Cardiac muscle cell (in vitro differentiated cells and primary cell): ENCODE data around the gene ADAMTS16. TPM values are rescaled to one million over a fixed set of nuclear protein-coding genes. Genes with fewer than 3 reads are reported as not detected.

ENCODE experiments used
- DNase-seq, 2 donors: peaks; one replicate each; pipeline versions ENCODE4 v3.0.0 to v3.0.0-alpha.2; 2010 to 2017; ENCODE audit warnings: low read depth in 1 of 2, low spot score in 1 of 2
- H3K27ac ChIP-seq: fragments of 200-600 bp; sonication (generic); 2 replicates; pipeline ENCODE4 v1.5.1; 2016
- H3K27me3 ChIP-seq: fragments of 200-600 bp; sonication (generic); 2 replicates; pipeline ENCODE4 v1.6.0; 2016; ENCODE audit warnings: control low read depth
- H3K36me3 ChIP-seq: fragments of 200-600 bp; sonication (generic); 2 replicates; pipeline ENCODE4 v1.5.1; 2016; ENCODE audit warnings: control low read depth
- H3K4me1 ChIP-seq: fragments of 200-600 bp; sonication (generic); 2 replicates; pipeline ENCODE4 v1.8.1; 2017; ENCODE audit warnings: low read depth, mild to moderate bottlenecking, mixed run types
- H3K4me3 ChIP-seq: fragments of 200-600 bp; sonication (generic); 2 replicates; pipeline ENCODE4 v1.5.1; 2016; ENCODE audit warnings: mild to moderate bottlenecking
- H3K9me3 ChIP-seq: fragments of 200-600 bp; sonication (generic); 2 replicates; pipeline ENCODE4 v1.5.1; 2017; ENCODE audit warnings: low read depth, mild to moderate bottlenecking, control low read depth
- polyA plus RNA-seq: library from polyadenylated mRNA; unstranded; fragments of >200 nt; fragmentation: Nextera tagmentation; extraction: Ambion mirVana; gene quantifications from 2 replicates; pipeline ENCODE4 v1.2.1, GENCODE V29; 2016
- total RNA-seq: library from RNA; depleted of rRNA; stranded (reverse); fragments of >200 nt; gene quantifications from 2 replicates; pipeline ENCODE4 v1.2.3, GENCODE V29; 2016
- TF ChIP-seq, protein P1 (sequence below): IDR thresholded peaks from 2 replicates; pipeline ENCODE4 v1.5.1; 2012; ENCODE audit warnings: low read depth, mild to moderate bottlenecking, low read length

ADAMTS16 gene
- total and polyA plus RNA-seq, 2 experiments from 2014 or later = not detected

- DNase-seq = no peak
- H3K4me3 ChIP-seq = no peak overlapping the region
- no peaks in the 10 kb centered on the region for H3K4me1 ChIP-seq
- H3K27me3 ChIP-seq = no peaks in the 10 kb centered on the region
- no peaks in the 10 kb centered on the region for H3K9me3 ChIP-seq
- TF ChIP-seq, protein P1, sequence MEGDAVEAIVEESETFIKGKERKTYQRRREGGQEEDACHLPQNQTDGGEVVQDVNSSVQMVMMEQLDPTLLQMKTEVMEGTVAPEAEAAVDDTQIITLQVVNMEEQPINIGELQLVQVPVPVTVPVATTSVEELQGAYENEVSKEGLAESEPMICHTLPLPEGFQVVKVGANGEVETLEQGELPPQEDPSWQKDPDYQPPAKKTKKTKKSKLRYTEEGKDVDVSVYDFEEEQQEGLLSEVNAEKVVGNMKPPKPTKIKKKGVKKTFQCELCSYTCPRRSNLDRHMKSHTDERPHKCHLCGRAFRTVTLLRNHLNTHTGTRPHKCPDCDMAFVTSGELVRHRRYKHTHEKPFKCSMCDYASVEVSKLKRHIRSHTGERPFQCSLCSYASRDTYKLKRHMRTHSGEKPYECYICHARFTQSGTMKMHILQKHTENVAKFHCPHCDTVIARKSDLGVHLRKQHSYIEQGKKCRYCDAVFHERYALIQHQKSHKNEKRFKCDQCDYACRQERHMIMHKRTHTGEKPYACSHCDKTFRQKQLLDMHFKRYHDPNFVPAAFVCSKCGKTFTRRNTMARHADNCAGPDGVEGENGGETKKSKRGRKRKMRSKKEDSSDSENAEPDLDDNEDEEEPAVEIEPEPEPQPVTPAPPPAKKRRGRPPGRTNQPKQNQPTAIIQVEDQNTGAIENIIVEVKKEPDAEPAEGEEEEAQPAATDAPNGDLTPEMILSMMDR = no peak
- H3K36me3 ChIP-seq = no peaks in the 10 kb centered on the region
- H3K27ac ChIP-seq = no peak overlapping the region
These were observed 191.7 kb downstream of the ADAMTS16 start for GRCh38 chr5:5331848-5332247.

- Histone ChIP-seq H3K27ac (no peak overlapping the region), H3K4me3 (no peak overlapping the region), H3K4me1 (no peaks in the 10 kb centered on the region), H3K36me3 (no peaks in the 10 kb centered on the region), H3K27me3 (no peaks in the 10 kb centered on the region), H3K9me3 (no peaks in the 10 kb centered on the region)
- DNase-seq = no peak
- TF ChIP-seq, protein P1 = no peak
These were observed 192.2 kb downstream of the ADAMTS16 start for GRCh38 chr5:5332287-5332686.

- no peaks in the 10 kb centered on the region for H3K4me1 ChIP-seq
- no peaks in the 10 kb centered on the region for H3K9me3 ChIP-seq
- TF ChIP-seq, protein P1 = no peak
- DNase-seq = no peak
- no peak overlapping the region for H3K4me3 ChIP-seq
- H3K27ac ChIP-seq = no peak overlapping the region
- no peaks in the 10 kb centered on the region for H3K36me3 ChIP-seq
- no peaks in the 10 kb centered on the region for H3K27me3 ChIP-seq
These were observed 195.0 kb downstream of the ADAMTS16 start for GRCh38 chr5:5335107-5335506.

GRCh38 chr5:5335700-5336264, 195.7 kb downstream of the ADAMTS16 start:
- TF ChIP-seq, protein P1 = no peak
- H3K9me3 ChIP-seq = no peaks in the 10 kb centered on the region
- H3K36me3 ChIP-seq = no peaks in the 10 kb centered on the region
- H3K4me3 ChIP-seq = no peak overlapping the region
- H3K27ac ChIP-seq = no peak overlapping the region
- peak in 1 of 2 donors; percentile 16 for DNase-seq
- H3K4me1 ChIP-seq = no peaks in the 10 kb centered on the region
- no peaks in the 10 kb centered on the region for H3K27me3 ChIP-seq

DNA sequence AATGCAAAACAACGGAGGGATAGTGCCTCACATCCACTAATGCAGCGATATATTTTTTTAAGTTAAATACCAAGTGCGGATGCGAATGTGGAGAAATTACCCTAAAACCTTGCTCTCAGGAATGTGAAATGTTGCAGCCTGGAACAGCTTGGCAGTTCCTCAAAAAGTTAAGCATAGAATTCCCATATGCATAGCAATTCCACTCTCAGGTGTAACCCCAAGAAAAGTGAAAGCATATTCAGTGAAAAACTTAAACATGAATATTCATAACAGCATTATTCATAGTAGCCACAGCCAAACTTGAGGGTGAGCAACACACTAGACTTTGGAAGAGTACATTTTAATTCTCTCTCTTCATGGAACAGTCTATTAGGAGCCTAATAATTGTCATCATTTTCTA, 199.1 kb downstream of the ADAMTS16 start:
- no peak for DNase-seq
- H3K36me3 ChIP-seq = no peaks in the 10 kb centered on the region
- no peak overlapping the region for H3K27ac ChIP-seq

More for the DNA sequence above, 199.1 kb downstream of the ADAMTS16 start:
- H3K9me3 ChIP-seq = no peaks in the 10 kb centered on the region
- TF ChIP-seq, protein P1 = no peak
- H3K27me3 ChIP-seq = no peaks in the 10 kb centered on the region
- no peak overlapping the region for H3K4me3 ChIP-seq
- no peaks in the 10 kb centered on the region for H3K4me1 ChIP-seq
